Upper lobe of left lung (tissue), 6 donors: ENCODE results near the gene ACAD9. TPM values are rescaled to one million over a fixed set of nuclear protein-coding genes. Genes with fewer than 3 reads are reported as not detected.
"Not testable (repeated sequence)": the region's sequence is repeated elsewhere in the genome, so short reads cannot be mapped to it uniquely, and the experiment has no call there.

Experiments used
- ATAC-seq, 2 donors: fragments of 200-7000 bp; cut with Tn5 transposase; one replicate each; pipeline ENCODE4 v1.9.1; 2022; ENCODE audit warnings: mild to moderate bottlenecking in 2 of 2, moderate library complexity in 2 of 2; ENCODE audit not compliant: low FRiP score in 2 of 2
- DNase-seq, 2 donors: peaks; one replicate each; pipeline ENCODE4 v3.0.0-alpha.2; 2019 to 2020
- H3K27ac ChIP-seq, 4 donors: fragments of 200-600 bp; sonication (generic); one replicate each; pipeline ENCODE4 v1.5.1; 2016 to 2019
- H3K27me3 ChIP-seq, 4 donors: fragments of 200-600 bp; sonication (generic); one replicate each; pipeline ENCODE4 v1.5.1; 2017 to 2019
- H3K36me3 ChIP-seq, 4 donors: fragments of 200-600 bp; sonication (generic); one replicate each; pipeline ENCODE4 v1.5.1; 2016 to 2019
- H3K4me1 ChIP-seq, 4 donors: fragments of 200-600 bp; sonication (generic); one replicate each; pipeline ENCODE4 v1.5.1; 2018 to 2019
- H3K4me3 ChIP-seq, 4 donors: fragments of 200-600 bp; sonication (generic); one replicate each; pipeline ENCODE4 v1.5.1; 2017 to 2019; ENCODE audit warnings: mild to moderate bottlenecking in 2 of 4, moderate library complexity in 1 of 4
- H3K9me3 ChIP-seq, 4 donors: fragments of 200-600 bp; sonication (generic); one replicate each; pipeline ENCODE4 v1.5.1; 2018 to 2019
- EP300 ChIP-seq, 4 donors: sonication (generic); formaldehyde crosslinking; IDR thresholded peaks; one replicate each; pipeline ENCODE4 v1.5.1; 2017; ENCODE audit warnings: antibody characterized with exemption in 4 of 4, control low read depth in 2 of 4
- POLR2A ChIP-seq, 4 donors: fragments of 450-650 bp; IDR thresholded peaks; one replicate each; pipeline ENCODE4 v1.5.1; 2016 to 2017; ENCODE audit warnings: antibody characterized with exemption in 4 of 4, mild to moderate bottlenecking in 2 of 4
- POLR2AphosphoS5 ChIP-seq, 2 donors: sonication (generic); formaldehyde crosslinking; IDR thresholded peaks; one replicate each; pipeline ENCODE4 v1.5.1; 2017; ENCODE audit warnings: antibody characterized with exemption in 2 of 2
- WGBS, 2 donors: methylation state at CpG; one replicate each; pipeline ENCODE4 v1.1.5; 2017 to 2018; 5-methylcytosine and 5-hydroxymethylcytosine counted together
- total RNA-seq, 6 donors: library from RNA; depleted of rRNA in 4 of 6; stranded (reverse); fragments of >200 nt in 4 of 6; gene quantifications; one replicate each; pipeline versions ENCODE4 v1.1.0 to v1.2.1, GENCODE V29; 2016 to 2021
- TF ChIP-seq, protein P1 (sequence below), 6 experiments: fragments of 450-650 bp in 4 of 6; fragments of 200-600 bp in 2 of 6; sonication (generic) in 2 of 6; IDR thresholded peaks; one replicate each; pipeline ENCODE4 v1.5.1; 2016 to 2019; ENCODE audit warnings: antibody characterized with exemption in 6 of 6
- donor health status: DM: no; HTN: no; CAD: no; lungs with moderate emphysema.
- donor health status: DM: no; HTN: yes; CAD: no; lungs with severe emphysema.

The ACAD9 gene
- 10 to 100 TPM; 32.5 to 80.7 (median 44.0) TPM for total RNA-seq

DNA sequence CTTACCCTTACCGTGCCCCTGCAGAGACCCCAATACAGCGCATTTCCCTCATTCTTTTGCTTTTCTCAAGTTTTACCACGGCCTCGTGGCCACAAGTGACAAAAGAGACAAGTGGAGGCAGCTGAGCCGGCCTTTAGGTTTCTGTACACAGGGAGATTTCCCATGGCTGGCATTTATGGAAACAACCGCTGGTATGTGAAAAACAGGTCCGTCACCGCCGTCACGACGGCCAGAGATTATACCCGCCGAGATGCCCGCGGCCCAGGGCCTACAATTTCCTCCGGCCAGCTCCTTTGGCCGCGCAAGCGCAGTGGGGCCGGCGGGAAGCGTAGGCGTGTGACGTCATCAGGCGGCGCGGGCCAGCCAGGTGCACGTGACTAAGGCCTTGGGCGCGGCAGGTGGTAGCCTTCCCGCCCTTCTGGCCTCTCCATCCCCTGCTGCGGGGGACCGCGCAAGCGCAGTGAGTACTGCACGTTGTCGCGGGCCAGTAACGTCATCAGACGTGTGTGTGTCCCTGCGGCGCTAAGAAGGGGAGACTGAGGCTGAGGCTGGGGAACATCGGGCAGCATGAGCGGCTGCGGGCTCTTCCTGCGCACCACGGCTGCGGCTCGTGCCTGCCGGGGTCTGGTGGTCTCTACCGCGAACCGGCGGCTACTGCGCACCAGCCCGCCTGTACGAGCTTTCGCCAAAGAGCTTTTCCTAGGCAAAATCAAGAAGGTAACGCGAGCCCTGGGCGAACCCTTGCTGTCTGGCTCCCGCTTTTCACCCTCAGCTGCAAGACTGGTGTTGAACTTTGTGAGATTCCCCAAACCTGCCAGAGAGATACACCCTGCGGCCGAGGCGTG is at the start of gene ACAD9:
Gene ACAD9, plus strand, starts transcription at position 496 of the 845 bp plus-strand sequence. Its CDS starts 72 bp downstream, at position 568.
- peaks cover 22 to 48% (median 30%) of the 10 kb centered on the region in 4 donors for H3K4me1 ChIP-seq

DNA sequence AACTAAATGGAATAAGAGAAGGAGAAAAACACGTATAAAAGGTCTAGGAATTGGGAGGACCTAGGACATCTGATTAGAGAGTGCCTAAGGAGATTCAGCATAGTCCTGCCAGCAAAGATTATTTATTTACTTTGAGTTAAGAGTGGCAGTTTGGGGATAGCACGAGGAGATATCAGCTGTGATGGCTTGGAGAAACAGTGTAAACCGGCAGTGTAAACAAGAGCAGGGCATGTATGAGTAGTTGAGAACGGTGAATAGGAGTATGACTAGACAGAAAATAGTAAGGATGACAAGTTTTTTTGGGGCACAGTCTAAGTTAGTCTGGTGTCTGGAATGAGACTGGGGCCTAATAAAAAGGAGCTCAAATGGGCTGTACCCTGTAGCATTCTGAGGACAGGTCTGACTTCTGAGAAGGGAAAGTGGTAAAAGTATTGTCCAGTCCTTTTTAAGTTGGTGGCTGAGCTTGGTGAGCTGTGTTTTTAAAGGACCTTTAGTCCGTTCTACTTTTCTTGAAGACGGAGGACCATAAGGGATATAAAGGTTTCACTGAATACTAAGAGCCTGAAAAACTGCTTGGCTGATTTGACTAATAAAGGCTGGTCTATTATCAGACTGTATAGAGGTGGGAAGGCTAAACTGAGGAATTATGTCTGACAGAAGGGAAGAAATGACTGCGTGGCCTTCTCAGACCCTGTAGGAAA is 49.3 kb upstream of the ACAD9 start:
- H3K27ac ChIP-seq, H3K4me3 ChIP-seq, H3K9me3 ChIP-seq, DNase-seq, H3K36me3 ChIP-seq, H3K27me3 ChIP-seq, ATAC-seq, H3K4me1 ChIP-seq: not testable (repeated sequence)
- WGBS, 2 donors: 69 to 71% methylated on average over 7 of the region's 7 CpGs

More for the DNA sequence above, at the start of gene ACAD9:
- Histone ChIP-seq H3K27ac (peak within 1 kb of the TSS; percentile 92 to 97 (median 94)), H3K36me3 (peaks cover 0 to 11% (median 2%) of the 10 kb centered on the region in 4 donors), H3K4me3 (peak within 1 kb of the TSS; percentile 51 to 97 (median 78)), H3K27me3 (no peaks in the 10 kb centered on the region), H3K9me3 (no peaks in the 10 kb centered on the region)
- TF ChIP-seq POLR2A (IDR thresholded peaks at IDR 0.05) (peak; percentile 72 to 96 (median 84)), EP300 (IDR thresholded peaks at IDR 0.05) (peak in 2 of 4 donors; percentile 26 to 88), POLR2AphosphoS5 (IDR thresholded peaks at IDR 0.05) (peak; percentile 96 to 98)
- TF ChIP-seq, protein P1, sequence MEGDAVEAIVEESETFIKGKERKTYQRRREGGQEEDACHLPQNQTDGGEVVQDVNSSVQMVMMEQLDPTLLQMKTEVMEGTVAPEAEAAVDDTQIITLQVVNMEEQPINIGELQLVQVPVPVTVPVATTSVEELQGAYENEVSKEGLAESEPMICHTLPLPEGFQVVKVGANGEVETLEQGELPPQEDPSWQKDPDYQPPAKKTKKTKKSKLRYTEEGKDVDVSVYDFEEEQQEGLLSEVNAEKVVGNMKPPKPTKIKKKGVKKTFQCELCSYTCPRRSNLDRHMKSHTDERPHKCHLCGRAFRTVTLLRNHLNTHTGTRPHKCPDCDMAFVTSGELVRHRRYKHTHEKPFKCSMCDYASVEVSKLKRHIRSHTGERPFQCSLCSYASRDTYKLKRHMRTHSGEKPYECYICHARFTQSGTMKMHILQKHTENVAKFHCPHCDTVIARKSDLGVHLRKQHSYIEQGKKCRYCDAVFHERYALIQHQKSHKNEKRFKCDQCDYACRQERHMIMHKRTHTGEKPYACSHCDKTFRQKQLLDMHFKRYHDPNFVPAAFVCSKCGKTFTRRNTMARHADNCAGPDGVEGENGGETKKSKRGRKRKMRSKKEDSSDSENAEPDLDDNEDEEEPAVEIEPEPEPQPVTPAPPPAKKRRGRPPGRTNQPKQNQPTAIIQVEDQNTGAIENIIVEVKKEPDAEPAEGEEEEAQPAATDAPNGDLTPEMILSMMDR (IDR thresholded peaks at IDR 0.05): peak in 4 of 6 experiments; percentile 47 to 64 (median 52)
- ATAC-seq (peak; percentile 97 to 98), DNase-seq (peak; percentile 98 to 100)
- 0 to 1% methylated on average over 20 to 46 of the region's 65 CpGs for WGBS, 2 donors

DNA sequence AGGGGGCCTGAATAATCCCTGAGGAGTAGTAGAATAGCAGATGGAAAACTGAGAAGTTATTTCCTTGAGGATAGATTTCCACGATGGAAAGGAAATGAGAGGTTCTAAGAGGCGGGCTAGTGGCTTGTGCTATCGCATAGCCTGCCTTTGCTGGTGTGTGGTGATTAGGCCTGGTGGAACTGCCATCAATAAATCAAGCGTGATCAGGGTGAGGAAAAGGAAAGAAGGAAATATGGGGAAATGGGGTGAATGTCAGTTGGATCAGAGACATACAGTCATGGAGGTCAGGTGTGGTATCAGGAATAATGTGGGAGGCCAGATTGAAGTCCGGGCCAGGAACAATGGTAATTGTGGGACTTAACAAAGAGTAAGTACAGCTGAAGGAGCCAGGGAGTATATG is 48.7 kb upstream of the ACAD9 start:
- 83 to 85% methylated on average over 5 of the region's 5 CpGs for WGBS, 2 donors
- DNase-seq, H3K9me3 ChIP-seq, H3K27me3 ChIP-seq, H3K36me3 ChIP-seq, H3K27ac ChIP-seq, H3K4me1 ChIP-seq, H3K4me3 ChIP-seq, ATAC-seq: not testable (repeated sequence)

DNA sequence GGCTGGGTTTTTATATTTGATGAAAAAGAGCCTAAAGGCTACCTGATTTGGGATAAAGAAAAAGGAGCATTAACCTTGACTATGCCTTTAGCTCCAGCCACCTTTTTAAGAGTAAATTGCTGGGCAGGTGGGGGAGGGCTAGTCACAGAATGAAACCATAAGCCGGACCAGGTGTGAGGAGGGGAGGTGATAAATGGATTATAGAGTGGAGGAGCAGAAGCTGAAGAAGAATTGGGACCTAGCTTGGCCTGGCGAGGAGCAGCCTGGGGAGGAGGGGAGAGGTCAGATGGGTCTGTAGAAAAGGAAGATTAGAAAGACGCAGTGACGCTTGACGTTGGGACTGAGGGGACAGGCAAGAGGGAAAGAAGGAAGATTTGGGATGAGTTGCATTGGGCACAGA is 46.4 kb upstream of the ACAD9 start:
- not testable (repeated sequence) for H3K27me3 ChIP-seq, H3K4me1 ChIP-seq, H3K9me3 ChIP-seq, H3K4me3 ChIP-seq, H3K36me3 ChIP-seq, DNase-seq, ATAC-seq, H3K27ac ChIP-seq
- WGBS, 2 donors: 76 to 82% methylated on average over 5 of the region's 5 CpGs

DNA sequence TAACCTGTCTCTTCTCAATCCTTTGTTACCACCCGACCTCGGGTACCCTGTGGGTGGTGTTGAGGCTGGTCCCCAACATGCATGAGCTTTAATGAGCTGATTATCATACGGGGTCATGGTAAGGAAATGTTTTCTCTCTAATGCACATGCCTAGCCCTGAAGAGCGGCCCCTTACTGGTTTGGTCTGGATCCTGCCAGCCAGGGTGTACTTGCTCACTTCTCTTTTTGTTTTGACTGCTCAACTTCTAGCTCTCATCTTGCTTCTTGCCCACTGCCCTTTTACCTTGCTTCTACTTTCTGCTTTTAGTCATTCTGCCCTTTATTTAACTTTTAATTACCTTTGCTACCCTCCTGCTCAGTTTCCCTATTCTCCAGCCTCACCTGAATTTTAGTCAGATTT is 44.3 kb upstream of the ACAD9 start:
- no peak for ATAC-seq
- Histone ChIP-seq H3K9me3 (no peaks in the 10 kb centered on the region), H3K4me1 (no peaks in the 10 kb centered on the region), H3K4me3 (no peak overlapping the region), H3K27ac (no peak overlapping the region), H3K27me3 (no peaks in the 10 kb centered on the region), H3K36me3 (no peaks in the 10 kb centered on the region)
- WGBS, 2 donors: 82 to 95% methylated on average over 4 of the region's 4 CpGs
- TF ChIP-seq POLR2AphosphoS5 (IDR thresholded peaks at IDR 0.05): no peak
- TF ChIP-seq POLR2A (IDR thresholded peaks at IDR 0.05): no peak
- TF ChIP-seq, protein P1 (IDR thresholded peaks at IDR 0.05): no peak
- no peak for TF ChIP-seq EP300 (IDR thresholded peaks at IDR 0.05)
- no peak for DNase-seq
